HUES48 (cell line): ENCODE results near the gene KCNK4.
A peak's percentile ranks its signal among the peaks of the same experiment; 100 is the strongest.
"Not testable (repeated sequence)": the region's sequence is repeated elsewhere in the genome, so short reads cannot be mapped to it uniquely, and the experiment has no call there.

ENCODE experiments used
- H3K27ac ChIP-seq: one replicate; pipeline ENCODE4 v1.7.0; 2013; ENCODE audit warnings: low read depth, low read length, inconsistent platforms
- H3K27me3 ChIP-seq: 2 replicates; pipeline ENCODE4 v1.6.1; 2013; ENCODE audit warnings: mild to moderate bottlenecking, low read length; ENCODE audit not compliant: control insufficient read depth, insufficient read depth
- H3K36me3 ChIP-seq: 2 replicates; pipeline ENCODE4 v1.6.1; 2013; ENCODE audit warnings: low read length; ENCODE audit not compliant: control insufficient read depth, insufficient read depth
- H3K4me1 ChIP-seq: 2 replicates; pipeline ENCODE4 v1.6.1; 2013; ENCODE audit warnings: mild to moderate bottlenecking, low read length; ENCODE audit not compliant: control insufficient read depth, insufficient read depth
- H3K4me3 ChIP-seq: 2 replicates; pipeline ENCODE4 v1.5.1; 2013; ENCODE audit warnings: mild to moderate bottlenecking, low read depth, low read length
- H3K9ac ChIP-seq: 2 replicates; pipeline ENCODE4 v1.6.1; 2013; ENCODE audit warnings: mild to moderate bottlenecking, low read depth, low read length, moderate library complexity
- H3K9me3 ChIP-seq: 2 replicates; pipeline ENCODE4 v1.6.1; 2013; ENCODE audit warnings: low read length; ENCODE audit not compliant: control insufficient read depth, insufficient read depth

KCNK4 gene

DNA sequence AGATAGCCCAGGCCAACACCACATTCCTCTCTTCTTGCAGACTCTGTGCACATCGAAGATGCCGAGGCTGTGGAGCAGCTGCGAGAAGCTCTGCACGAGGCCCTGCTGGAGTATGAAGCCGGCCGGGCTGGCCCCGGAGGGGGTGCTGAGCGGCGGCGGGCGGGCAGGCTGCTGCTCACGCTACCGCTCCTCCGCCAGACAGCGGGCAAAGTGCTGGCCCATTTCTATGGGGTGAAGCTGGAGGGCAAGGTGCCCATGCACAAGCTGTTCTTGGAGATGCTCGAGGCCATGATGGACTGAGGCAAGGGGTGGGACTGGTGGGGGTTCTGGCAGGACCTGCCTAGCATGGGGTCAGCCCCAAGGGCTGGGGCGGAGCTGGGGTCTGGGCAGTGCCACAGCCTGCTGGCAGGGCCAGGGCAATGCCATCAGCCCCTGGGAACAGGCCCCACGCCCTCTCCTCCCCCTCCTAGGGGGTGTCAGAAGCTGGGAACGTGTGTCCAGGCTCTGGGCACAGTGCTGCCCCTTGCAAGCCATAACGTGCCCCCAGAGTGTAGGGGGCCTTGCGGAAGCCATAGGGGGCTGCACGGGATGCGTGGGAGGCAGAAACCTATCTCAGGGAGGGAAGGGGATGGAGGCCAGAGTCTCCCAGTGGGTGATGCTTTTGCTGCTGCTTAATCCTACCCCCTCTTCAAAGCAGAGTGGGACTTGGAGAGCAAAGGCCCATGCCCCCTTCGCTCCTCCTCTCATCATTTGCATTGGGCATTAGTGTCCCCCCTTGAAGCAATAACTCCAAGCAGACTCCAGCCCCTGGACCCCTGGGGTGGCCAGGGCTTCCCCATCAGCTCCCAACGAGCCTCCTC lies 24.8 kb downstream of the KCNK4 start:
- H3K4me1 ChIP-seq: peaks cover 14% of the 10 kb centered on the region
- H3K27ac ChIP-seq: peak overlapping the region; percentile 100
- not testable (repeated sequence) for H3K9me3 ChIP-seq, H3K9ac ChIP-seq, H3K27me3 ChIP-seq
- H3K36me3 ChIP-seq: peaks cover 39% of the 10 kb centered on the region
- H3K4me3 ChIP-seq: peak overlapping the region; percentile 87

DNA sequence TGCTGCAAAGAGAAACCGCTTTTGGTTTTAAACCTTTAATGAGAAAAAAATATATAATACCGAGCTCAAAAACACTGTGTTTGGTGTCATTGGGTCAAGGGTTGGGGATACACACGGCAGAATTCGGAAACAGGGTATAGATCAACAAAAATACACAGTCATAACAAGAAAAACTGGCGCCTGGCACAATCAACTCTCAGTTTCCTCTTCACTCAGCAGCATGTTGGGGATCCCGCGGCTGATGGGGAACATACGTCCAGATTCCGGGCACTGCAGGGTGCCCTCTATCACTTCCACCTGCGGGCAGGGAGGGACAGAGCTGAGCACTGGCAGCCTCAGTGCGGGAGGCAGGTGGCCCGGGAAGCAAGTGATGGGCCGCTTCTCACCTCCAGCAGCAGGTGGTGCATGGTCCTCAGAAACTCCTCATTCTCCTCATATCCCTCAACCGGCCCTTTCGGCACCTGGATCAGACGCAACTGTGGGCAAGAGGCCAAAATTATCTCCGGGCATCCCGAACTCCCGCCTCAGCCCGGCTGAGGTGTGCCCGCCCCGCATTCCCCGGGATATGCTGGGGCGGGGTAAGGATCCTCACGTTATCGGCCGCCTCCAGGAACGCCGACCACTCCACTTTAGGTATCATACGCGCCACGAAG lies 25.7 kb downstream of the KCNK4 start:
- peak overlapping the region; percentile 84 for H3K9ac ChIP-seq
- H3K4me1 ChIP-seq: peaks cover 14% of the 10 kb centered on the region
- peak overlapping the region; percentile 87 for H3K4me3 ChIP-seq
- peak overlapping the region; percentile 100 for H3K27ac ChIP-seq
- no peaks in the 10 kb centered on the region for H3K27me3 ChIP-seq
- H3K9me3 ChIP-seq: no peaks in the 10 kb centered on the region
- peaks cover 47% of the 10 kb centered on the region for H3K36me3 ChIP-seq

DNA sequence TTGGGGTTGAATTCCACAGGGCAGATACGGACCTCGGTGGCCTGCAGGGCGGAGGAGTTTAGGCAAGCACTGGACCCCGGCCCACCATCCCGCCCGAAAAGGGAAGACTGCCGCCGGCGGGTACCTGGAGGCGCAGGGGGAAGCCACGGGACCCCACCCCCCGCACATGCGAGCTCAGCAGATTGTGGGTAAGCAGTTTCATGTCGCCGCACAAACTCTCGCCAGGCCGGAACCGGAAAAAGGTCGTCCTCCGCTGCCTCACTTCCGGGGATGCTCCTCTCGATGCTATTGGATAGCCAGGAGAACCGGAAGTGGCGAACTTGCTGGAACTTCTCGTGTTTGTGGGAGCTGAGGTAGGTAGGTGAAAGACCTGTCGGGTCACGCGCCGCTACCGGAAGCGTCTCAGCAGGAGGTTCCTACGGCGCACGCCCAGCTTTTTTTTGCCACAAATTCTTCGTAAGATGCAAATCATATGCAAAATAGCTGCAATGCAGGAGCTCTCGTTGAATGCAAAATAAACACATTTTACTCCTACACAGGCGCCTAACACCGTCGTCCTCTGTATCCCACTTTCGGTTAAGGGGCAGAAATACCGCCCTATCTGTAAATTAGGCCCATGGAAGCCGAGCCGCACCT lies 26.3 kb downstream of the KCNK4 start, which contains the start of gene TRMT112:
TRMT112 (minus strand) TSS at position 235 of the 636 bp plus-strand sequence; CDS start at position 202, 33 bp downstream.
- peaks cover 50% of the 10 kb centered on the region for H3K36me3 ChIP-seq
- peak within 1 kb of the TSS; percentile 100 for H3K27ac ChIP-seq
- no peaks in the 10 kb centered on the region for H3K27me3 ChIP-seq
- peak within 1 kb of the TSS; percentile 86 for H3K9ac ChIP-seq
- peak within 1 kb of the TSS; percentile 87 for H3K4me3 ChIP-seq
- H3K9me3 ChIP-seq: no peaks in the 10 kb centered on the region
- H3K4me1 ChIP-seq: peaks cover 14% of the 10 kb centered on the region

DNA sequence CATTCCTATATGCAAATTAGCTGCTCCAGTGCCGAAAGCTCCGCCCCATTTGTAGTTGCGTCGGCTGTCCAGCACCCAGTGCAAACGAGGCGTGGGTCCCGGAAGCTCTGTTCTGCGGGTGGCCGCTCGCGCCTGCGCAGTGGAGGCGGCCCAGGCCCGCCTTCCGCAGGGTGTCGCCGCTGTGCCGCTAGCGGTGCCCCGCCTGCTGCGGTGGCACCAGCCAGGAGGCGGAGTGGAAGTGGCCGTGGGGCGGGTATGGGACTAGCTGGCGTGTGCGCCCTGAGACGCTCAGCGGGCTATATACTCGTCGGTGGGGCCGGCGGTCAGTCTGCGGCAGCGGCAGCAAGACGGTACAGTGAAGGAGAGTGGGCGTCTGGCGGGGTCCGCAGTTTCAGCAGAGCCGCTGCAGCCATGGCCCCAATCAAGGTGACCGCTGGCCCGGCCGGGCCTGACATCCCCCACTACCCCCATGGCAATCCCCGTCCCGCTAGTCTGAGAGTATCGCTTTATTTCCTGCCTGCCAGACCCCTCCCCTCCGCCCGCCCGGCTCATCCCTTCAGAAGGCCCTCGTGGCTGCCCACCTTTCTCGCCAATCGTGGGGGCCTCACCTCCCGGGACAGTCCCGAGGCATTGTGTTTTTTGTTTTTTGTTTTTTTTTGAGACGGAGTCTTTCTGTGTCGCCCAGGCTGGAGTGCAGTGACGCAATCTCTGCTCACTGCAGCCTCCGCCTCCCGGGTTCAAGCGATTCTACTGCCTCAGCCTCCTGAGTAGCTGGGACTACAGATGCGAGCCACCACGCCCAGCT lies 27.1 kb downstream of the KCNK4 start, which contains the start of gene PRDX5:
PRDX5 (plus strand) TSS at position 161 of the 805 bp plus-strand sequence; CDS start at position 256, 95 bp downstream.
- Histone ChIP-seq H3K9me3 (no peaks in the 10 kb centered on the region), H3K27ac (peak within 1 kb of the TSS; percentile 100), H3K4me1 (peaks cover 14% of the 10 kb centered on the region), H3K9ac (peak within 1 kb of the TSS; percentile 86), H3K4me3 (peak within 1 kb of the TSS; percentile 87), H3K27me3 (no peaks in the 10 kb centered on the region), H3K36me3 (peaks cover 53% of the 10 kb centered on the region)

DNA sequence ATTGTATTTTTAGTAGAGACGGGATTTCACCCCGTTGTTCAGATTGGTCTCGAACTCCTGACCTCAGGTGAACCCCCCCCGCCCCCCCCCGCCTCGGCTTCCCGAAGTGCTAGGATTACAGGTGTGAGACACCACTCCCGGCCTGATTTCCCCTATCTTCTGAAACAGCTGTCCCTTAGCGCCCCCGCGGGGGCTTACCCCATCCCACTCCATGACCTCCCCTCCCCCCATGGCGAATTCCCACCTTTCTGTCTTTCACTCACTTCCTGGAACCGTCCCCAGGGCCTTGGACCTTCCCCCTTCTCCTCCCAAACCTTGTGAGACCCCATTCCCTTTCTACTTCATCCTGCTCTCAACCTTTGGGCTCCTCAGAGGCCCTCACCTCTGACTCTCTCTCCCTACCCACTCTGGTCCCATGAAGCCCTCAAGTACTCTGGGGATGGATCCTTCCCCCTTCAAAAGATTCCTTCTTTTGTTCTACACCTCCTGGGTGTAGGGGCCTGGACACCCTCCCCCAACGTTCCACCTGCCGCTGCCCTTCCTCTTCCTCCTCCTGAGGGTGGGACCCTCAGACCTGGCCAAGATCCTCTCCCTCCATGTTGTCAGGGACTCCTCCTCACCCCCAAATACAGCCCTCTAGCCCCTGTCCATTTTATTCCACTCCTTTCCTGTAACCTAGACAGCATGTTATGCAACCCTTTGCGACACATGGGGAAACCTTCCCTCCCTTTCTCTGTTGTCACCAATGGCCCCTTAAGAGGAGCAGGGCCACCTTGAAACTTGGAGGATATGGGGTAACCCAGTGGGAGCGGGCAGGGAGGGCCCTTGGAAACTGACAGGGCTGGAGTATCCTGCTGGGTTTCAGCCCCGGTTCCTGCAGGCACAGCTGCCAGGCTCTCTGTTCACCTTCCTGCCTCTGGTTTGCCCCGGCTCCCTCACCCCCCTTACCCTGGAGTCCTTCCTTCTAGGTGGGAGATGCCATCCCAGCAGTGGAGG lies 28.0 kb downstream of the KCNK4 start:
- Histone ChIP-seq H3K9ac (peak overlapping the region; percentile 34; the same call in 1 of the 2 replicates), H3K27me3 (no peaks in the 10 kb centered on the region), H3K36me3 (peaks cover 53% of the 10 kb centered on the region), H3K9me3 (no peaks in the 10 kb centered on the region), H3K4me3 (peak overlapping the region; percentile 87), H3K27ac (peak overlapping the region; percentile 100), H3K4me1 (peaks cover 14% of the 10 kb centered on the region)

DNA sequence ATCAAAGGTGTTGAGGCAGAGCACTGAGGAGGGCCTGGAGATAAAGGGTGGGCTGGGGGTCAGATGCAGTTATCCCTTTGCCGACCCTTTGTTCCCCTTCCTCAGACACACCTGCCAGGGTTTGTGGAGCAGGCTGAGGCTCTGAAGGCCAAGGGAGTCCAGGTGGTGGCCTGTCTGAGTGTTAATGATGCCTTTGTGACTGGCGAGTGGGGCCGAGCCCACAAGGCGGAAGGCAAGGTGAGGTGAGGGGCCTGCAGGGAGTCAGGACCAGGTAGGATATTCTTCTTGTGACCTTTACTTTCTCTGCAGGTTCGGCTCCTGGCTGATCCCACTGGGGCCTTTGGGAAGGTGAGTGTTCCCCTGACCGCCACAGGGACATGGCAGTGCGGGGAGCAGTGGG lies 29.5 kb downstream of the KCNK4 start:
- Histone ChIP-seq H3K4me3 (no peak overlapping the region), H3K9ac (no peak overlapping the region), H3K27ac (no peak overlapping the region), H3K27me3 (no peaks in the 10 kb centered on the region), H3K9me3 (no peaks in the 10 kb centered on the region), H3K4me1 (peaks cover 14% of the 10 kb centered on the region), H3K36me3 (peaks cover 39% of the 10 kb centered on the region)

DNA sequence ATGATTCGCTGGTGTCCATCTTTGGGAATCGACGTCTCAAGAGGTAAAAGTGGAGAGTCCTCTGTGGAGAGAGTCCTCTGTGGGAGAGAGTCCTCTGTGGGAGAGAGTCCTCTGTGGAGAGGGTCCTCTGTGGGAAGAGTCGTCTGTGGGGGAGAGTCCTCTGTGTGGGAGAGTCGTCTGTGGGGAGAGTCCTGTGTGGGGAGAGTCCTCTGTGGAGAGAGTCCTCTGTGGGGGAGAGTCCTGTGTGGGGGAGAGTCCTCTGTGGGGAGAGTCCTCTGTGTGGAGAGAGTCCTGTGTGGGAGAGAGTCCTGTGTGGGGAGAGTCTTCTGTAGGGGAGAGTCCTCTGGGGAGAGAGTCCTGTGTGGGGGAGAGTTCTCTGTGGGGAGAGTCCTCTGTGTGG lies 29.9 kb downstream of the KCNK4 start:
- no peak overlapping the region for H3K27ac ChIP-seq
- H3K27me3 ChIP-seq: no peaks in the 10 kb centered on the region
- H3K36me3 ChIP-seq: peaks cover 34% of the 10 kb centered on the region
- no peak overlapping the region for H3K9ac ChIP-seq
- H3K9me3 ChIP-seq: no peaks in the 10 kb centered on the region
- peaks cover 14% of the 10 kb centered on the region for H3K4me1 ChIP-seq
- no peak overlapping the region for H3K4me3 ChIP-seq

DNA sequence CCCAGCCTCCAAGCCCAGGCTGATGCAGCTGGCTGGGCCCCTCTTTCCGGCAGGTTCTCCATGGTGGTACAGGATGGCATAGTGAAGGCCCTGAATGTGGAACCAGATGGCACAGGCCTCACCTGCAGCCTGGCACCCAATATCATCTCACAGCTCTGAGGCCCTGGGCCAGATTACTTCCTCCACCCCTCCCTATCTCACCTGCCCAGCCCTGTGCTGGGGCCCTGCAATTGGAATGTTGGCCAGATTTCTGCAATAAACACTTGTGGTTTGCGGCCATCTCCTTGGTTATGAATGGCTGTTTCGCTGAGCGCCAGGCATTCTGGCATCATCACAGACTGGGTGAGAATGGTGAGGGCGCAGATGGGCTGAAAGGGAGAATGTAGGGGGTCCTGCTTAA lies 30.4 kb downstream of the KCNK4 start:
- Histone ChIP-seq H3K9me3 (no peaks in the 10 kb centered on the region), H3K9ac (no peak overlapping the region), H3K36me3 (peaks cover 29% of the 10 kb centered on the region), H3K27me3 (no peaks in the 10 kb centered on the region), H3K4me1 (peaks cover 9% of the 10 kb centered on the region), H3K27ac (no peak overlapping the region), H3K4me3 (no peak overlapping the region)

DNA sequence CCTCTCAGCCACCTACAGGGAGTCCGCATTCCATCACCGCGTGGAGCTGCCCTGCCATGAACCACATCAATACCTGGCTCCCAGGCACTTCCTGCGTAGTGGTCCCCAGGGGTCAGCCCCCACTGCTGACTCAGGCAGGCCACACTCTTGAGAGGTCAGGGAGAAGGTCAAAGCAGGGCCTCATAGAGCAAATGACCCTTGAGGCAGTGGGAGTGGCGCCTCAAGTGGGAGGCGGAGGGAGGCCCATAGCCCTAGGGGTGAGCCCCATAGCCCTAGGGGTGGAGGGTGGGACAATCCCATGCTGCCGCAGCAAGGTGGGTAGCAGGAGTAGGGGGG lies 31.8 kb downstream of the KCNK4 start:
- peaks cover 9% of the 10 kb centered on the region for H3K4me1 ChIP-seq
- H3K27me3 ChIP-seq: no peaks in the 10 kb centered on the region
- no peak overlapping the region for H3K4me3 ChIP-seq
- peaks cover 29% of the 10 kb centered on the region for H3K36me3 ChIP-seq
- H3K9ac ChIP-seq: no peak overlapping the region
- H3K27ac ChIP-seq: no peak overlapping the region
- no peaks in the 10 kb centered on the region for H3K9me3 ChIP-seq
